GM20000 (cell line): ENCODE results near the gene RDH5.
"Not testable (repeated sequence)": the region's sequence is repeated elsewhere in the genome, so short reads cannot be mapped to it uniquely, and the experiment has no call there.

Experiments
- DNase-seq: peaks from one replicate; pipeline ENCODE4 v3.0.0; 2012; ENCODE audit warnings: low spot score
- TF ChIP-seq, protein P1 (sequence below): IDR thresholded peaks from 2 replicates; pipeline ENCODE4 v1.5.1; 2012; ENCODE audit warnings: mild to moderate bottlenecking, control low read depth; ENCODE audit errors: extremely low read depth, missing control alignments

Gene RDH5

DNA sequence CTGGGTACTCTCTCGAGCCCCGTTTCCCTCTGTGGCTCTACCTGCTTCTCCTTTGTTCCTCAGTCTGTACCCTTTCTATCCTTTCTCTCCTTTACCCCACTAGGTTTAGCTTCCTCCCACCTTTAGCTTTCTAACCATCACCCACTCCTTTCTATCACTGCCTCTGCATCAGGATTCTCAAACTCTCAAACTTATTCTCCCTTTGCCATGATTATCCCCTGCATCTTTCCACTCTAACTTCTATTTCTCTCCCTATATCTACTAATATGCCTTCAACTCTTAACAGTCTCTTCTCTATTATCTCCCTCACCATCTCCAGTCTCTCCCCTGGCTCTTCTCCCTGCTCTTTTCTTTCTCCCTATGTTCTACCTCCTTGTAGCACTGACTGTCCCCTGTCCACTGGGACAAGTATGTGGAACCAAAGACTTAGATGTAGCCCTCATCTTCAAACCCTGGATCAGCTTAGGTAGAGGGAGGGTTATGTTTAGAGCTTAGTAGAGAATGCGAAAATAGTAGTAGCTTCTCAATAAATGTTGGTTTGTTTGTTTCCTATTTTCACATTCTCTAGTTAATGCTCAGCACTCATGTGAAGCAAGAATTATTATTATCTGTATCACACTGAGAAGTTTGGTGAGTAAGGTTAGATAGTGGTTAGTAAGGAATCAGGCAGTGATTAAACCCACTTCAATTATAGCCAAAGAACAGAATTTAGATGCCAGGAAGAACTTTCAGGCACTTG is 26.1 kb downstream of the RDH5 start:
- no peak for DNase-seq
- TF ChIP-seq, protein P1, sequence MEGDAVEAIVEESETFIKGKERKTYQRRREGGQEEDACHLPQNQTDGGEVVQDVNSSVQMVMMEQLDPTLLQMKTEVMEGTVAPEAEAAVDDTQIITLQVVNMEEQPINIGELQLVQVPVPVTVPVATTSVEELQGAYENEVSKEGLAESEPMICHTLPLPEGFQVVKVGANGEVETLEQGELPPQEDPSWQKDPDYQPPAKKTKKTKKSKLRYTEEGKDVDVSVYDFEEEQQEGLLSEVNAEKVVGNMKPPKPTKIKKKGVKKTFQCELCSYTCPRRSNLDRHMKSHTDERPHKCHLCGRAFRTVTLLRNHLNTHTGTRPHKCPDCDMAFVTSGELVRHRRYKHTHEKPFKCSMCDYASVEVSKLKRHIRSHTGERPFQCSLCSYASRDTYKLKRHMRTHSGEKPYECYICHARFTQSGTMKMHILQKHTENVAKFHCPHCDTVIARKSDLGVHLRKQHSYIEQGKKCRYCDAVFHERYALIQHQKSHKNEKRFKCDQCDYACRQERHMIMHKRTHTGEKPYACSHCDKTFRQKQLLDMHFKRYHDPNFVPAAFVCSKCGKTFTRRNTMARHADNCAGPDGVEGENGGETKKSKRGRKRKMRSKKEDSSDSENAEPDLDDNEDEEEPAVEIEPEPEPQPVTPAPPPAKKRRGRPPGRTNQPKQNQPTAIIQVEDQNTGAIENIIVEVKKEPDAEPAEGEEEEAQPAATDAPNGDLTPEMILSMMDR: no peak

DNA sequence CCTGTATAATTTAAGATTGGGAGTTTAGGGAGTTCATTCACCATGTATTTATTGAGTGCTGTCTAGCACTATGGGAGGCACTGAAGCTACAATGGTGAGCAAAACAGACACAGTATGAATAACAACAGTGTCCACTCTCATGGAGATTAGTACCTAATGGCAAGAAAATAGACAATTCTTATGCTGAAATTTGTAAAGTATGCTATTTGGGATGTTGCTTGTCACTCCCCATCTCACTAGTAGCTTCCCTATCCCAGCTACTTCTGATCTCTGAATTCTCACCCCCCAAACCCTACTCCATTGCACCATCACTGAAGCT is 26.7 kb downstream of the RDH5 start:
- no peak for DNase-seq
- TF ChIP-seq, protein P1: no peak

DNA sequence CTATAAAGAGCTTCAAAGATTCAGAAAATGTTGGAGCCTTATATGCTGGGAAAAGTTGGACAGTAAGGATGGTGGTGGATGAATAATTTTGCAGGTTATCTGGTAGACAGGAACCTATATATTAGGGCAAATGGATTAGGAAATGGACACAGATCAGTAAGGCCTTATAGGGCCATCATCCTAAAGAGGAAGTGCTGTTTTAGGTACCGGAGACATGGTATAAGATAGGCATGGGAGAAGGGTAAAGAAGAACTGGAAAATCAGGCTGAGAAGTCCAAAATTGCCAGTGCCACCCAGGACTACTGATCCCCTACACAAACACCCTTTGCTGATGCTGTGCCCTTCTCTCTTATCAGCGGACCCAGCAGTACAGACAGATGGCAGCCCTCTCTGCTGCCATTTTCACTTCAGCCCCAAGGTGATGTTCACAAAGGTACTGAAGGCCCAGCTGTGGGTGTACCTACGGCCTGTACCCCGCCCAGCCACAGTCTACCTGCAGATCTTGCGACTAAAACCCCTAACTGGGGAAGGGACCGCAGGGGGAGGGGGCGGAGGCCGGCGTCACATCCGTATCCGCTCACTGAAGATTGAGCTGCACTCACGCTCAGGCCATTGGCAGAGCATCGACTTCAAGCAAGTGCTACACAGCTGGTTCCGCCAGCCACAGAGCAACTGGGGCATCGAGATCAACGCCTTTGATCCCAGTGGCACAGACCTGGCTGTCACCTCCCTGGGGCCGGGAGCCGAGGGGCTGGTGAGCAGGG is 28.2 kb downstream of the RDH5 start:
- no peak for DNase-seq
- TF ChIP-seq, protein P1: no peak

DNA sequence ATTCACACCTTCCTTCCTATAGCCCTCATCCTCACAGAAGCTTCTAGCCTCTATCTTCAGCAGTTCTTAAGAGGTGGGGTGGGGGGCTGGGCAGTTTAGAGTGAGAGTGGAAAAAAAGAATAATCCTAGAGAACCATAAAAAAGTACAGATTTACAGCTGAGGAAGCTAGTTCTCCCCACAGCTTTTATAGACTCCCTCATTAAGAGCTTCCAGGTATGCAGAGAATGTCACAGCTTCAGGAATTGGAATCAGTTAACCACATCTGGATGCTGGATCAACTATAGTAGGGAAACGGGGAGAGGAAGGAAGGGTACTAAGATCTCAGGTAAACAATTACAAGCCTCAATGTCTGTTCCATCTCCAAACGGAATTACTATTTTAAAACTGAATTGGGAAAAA is 35.1 kb downstream of the RDH5 start:
- TF ChIP-seq, protein P1: no peak
- no peak for DNase-seq

DNA sequence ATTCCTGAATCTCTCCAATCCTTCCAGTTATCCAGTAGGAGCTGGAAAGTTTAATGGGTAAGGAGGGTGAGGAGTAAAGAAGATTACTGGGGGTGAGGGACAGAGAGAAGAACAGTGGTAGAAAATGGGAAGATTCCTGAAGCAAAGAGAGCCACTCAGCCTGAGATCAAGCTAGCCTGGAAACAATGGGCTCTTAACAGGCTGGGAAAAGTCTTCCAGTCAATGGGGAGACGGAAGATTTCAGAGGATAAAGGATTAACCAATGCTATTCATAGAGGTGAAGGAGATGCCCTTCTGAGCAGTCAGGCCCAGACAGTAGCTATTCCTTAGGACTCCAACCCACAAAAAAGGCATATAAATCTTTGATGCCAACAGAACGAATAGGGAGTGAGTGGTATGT is 37.5 kb downstream of the RDH5 start:
- DNase-seq: no peak
- TF ChIP-seq, protein P1: no peak

DNA sequence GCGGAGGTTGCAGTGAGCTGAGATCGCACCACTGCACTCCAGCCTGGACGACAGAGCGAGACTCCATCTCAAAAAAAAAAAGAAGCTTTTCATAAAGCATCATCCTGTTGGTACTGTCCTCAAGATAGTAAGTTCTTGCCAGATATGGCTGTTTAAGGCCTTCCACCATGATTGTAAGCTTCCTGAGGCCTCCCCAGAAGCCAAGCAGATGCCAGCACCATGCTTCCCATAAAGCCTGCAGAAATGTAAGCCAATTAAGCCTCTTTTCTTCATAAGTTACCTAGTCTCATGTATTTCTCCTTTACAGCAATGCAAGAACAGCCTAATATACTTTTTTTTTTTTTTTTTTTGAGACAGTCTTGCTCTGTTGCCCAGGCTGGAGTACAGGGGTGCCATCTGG is 38.4 kb downstream of the RDH5 start:
- DNase-seq: not testable (repeated sequence)

DNA sequence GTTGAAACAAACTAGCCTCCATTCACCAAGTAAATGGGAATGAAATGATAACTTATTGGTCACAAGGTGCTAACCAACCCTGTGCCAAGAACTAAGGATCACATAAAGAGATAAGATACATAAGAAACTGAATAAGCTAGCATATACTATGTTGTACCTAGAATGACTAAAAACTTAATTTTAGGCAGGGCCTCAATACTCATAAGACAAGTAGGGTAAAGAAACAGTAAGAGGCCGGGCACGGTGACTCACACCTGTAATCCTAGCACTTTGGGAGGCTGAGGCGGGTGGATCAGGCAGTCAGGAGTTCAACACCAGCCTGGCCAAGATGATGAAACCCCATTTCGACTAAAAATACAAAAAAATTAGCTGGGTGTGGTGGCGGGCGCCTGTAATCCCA is 40.5 kb downstream of the RDH5 start:
- DNase-seq: no peak
- TF ChIP-seq, protein P1: no peak

DNA sequence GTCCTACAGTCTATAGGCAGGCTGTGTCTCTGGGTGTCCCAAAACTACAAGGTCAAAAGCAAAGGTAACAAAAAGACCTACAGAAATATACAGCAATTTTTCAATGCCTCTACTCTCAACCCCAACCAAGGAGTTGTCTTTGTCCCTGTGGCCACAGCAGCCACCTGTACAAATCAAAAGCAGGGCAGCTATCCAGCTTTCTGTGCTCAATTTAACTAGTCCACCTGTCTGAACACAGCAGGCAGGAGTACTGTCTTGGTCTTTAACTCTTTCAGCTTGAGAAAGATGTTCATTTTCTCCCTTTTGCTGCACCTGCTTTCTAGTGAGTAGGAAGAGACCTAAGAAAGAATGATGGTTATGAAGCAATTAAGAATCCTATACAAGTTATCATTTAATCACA is 42.5 kb downstream of the RDH5 start:
- DNase-seq: no peak
- TF ChIP-seq, protein P1: no peak
